ENCODE data around the gene DUSP16.

DUSP16 gene

DNA sequence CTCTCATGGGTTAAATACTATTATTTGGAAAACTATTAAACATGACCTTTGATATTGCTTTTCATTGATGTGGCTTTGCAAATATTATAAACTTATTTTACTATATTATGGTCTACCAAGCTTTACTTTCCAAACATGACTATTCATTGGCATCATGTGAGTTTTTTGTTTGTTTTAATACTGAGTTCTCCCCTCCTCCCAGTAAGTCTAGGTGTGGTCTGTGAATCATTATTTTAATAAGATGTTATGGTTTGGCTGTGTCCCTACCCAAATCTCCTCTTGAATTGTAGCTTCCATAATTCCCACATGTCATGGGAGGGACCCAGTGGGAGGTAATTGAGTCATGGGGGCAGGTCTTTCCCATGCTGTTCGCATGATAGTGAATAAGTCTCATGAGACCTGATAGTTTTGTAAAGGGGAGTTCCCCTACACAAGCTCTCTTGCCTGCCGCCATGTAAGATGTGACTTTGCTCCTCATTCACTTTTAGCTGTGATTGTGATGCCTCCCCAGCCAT, 125.8 kb downstream of the DUSP16 start:
- no peak for DNase-seq

- no peak for DNase-seq
Observed at GRCh38 chr12:12433203-12433731, 129.4 kb downstream of the DUSP16 start.

GRCh38 chr12:12432364-12432763, 130.3 kb downstream of the DUSP16 start:
- no peak for DNase-seq

DNA sequence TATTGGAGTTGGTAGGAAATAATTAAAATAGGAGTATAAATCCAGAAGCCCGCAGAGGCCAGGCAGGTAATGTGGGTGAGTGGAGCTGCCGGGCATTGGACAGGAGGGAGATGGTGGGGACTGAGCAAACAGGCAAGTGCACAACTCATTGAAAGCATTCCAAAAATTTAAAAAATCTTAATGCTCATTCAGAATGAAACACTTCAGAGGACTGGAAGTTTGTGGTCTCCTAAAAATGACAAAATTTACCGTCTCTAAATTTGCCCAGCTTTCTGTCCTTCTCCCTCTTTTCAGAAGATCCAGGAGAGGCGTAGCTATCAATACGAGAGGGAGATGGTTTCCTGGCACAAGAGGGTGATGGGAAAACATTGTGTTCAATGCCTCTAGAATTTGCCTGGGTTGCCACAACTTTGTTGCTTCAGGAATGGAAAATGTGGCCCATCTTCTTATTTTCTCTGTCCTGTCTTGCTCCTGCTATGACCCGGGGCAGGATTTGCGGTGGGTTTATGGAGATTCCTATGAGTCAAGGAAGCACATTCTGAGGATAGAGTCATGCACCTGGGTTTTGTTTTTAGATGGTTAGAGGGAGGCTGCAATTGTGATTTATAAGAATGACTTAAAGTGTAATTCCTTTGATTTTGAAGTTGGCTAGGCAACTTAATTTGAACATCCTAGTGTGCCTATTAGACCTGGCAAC, 133.6 kb downstream of the DUSP16 start:
- no peak for DNase-seq

DNA sequence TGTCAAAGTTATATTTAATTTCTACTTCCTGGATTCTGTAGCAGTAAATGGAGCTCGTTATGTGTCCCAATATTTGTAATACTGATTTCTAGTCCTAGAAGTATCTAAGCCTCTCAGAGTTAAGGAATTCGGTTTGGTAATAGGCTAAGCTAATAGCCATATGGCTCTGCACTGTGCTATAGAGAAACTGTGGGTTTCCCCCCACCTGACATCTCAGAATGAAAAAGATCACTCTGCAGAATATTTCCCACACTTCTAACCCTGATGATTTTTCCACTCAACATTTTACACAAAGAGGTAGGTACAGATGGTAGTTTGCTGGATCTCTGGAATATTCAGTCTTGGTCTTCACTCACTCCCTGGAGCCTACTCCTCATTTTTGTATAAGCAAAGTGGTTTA, 134.6 kb downstream of the DUSP16 start:
- DNase-seq, result no peak

DNA sequence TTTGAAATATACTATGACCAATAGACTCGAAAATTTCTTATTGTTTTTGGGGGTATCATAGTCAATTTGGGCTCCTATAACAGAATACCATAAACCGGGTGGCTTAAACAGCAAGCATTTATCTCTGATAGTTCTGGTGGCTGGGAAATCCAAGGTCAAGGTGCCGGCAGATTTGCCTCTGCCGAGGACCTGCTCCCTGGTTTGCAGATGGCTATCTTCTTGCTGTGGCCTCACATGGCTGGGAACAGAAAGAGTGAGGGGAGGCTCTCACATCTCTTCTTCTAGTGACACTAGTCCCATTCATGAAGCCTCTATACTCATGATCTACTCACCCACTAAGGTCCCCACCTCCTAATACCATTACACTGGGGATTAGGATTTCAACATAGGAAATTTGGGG, 135.1 kb downstream of the DUSP16 start:
- no peak for DNase-seq

DNA sequence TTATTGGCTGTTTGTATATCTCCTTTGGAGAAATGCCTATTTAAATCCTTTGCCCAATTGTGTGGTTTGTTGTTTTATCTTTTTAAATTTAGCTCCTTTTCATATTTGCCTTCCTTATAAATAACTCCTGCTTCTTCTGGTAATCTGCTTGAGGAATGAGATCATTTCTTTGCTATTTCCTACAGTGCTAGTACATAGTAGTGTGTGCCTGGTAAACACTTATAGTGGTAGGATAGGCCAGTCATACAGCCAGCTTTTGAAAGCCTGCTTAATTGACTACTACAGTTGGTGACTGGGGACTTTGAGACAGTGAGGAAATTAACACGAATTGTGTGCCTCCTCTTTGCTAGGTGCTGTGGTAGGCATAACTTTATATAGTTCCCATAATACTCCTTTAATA, 137.0 kb downstream of the DUSP16 start:
- DNase-seq, result no peak

- DNase-seq, result no peak
Observed at GRCh38 chr12:12425001-12425400, 137.7 kb downstream of the DUSP16 start.

Measured in stimulated activated CD4-positive, alpha-beta T cell treated with anti-CD3 and anti-CD28 coated beads, Interleukin-2, amount 100 ng/mL, for 24 hours (primary cell).